HepG2 (cell line): Measurements from ENCODE around the gene CHST11. TPM values are rescaled to one million over a fixed set of nuclear protein-coding genes. Genes with fewer than 3 reads are reported as not detected.

Experiments
- ATAC-seq: fragments of 200-7000 bp; cut with Tn5 transposase; 3 replicates; pipeline ENCODE4 v1.9.1; 2020; ENCODE audit warnings: mild to moderate bottlenecking, moderate library complexity
- BruUV-seq: library from RNA; stranded (reverse); fragments of 400-500 nt; replicated peaks from 2 replicates; lab custom pipeline; 2021; lab: Mats Ljungman, UMichigan
- CTCF ChIA-PET: fragments of 300-600 bp; formaldehyde crosslinking; extraction: SDS; loops from one replicate; lab custom pipeline; 2021; ENCODE audit warnings: low total read pairs, inconsistent platforms, low intra/inter-chr PET ratio; lab: Yijun Ruan, JAX
- POLR2A ChIA-PET: fragments of 350-600 bp; sonication (Branson Sonifier 250); formaldehyde crosslinking; loops from one replicate; lab custom pipeline; 2020; ENCODE audit warnings: antibody characterized with exemption, inconsistent platforms; lab: Yijun Ruan, JAX
- DNase-seq: peaks from one replicate; pipeline ENCODE4 v3.0.0-alpha.2; 2015; ENCODE audit warnings: low spot score
- FAIRE-seq: peaks from 3 replicates; lab custom pipeline; 2011; peaks lifted over from hg19 to GRCh38; lab: Jason Lieb, UNC
- H2AFZ ChIP-seq: one replicate; pipeline ENCODE4 v1.6.1; 2011; ENCODE audit warnings: low read length, inconsistent platforms
- H3K27ac ChIP-seq: fragments of 300-600 bp; 3 replicates; pipeline ENCODE4 v1.8.0; 2011; ENCODE audit warnings: mixed run types, mild to moderate bottlenecking, mixed read lengths, low read length, inconsistent platforms; ENCODE audit not compliant: insufficient read depth; ENCODE audit errors: extremely low read length
- H3K27me3 ChIP-seq, 2 experiments: fragments of 200-600 bp in 1 of 2; 2 replicates in 1 of 2; 3 replicates in 1 of 2; pipeline versions ENCODE4 v1.6.0 to v1.8.0; 2011; ENCODE audit warnings: low read length in 2 of 2, mild to moderate bottlenecking in 2 of 2, moderate library complexity in 2 of 2, inconsistent platforms in 1 of 2; ENCODE audit not compliant: insufficient read depth in 2 of 2, control insufficient read depth in 1 of 2
- H3K36me3 ChIP-seq, 2 experiments: fragments of 200-600 bp in 1 of 2; replicated peaks in 1 of 2; 2 replicates in 1 of 2; 3 replicates in 1 of 2; pipeline versions ENCODE4 v1.5.1 to v1.8.0; 2011; ENCODE audit warnings: low read length in 2 of 2, inconsistent platforms in 1 of 2; ENCODE audit not compliant: insufficient read depth in 2 of 2, control insufficient read depth in 1 of 2
- H3K4me1 ChIP-seq: 2 replicates; pipeline ENCODE4 v1.5.1; 2012; ENCODE audit warnings: low read length, inconsistent platforms; ENCODE audit not compliant: insufficient read depth
- H3K4me2 ChIP-seq: 2 replicates; pipeline ENCODE4 v1.6.0; 2011; ENCODE audit warnings: low read depth, low read length, inconsistent platforms
- H3K4me3 ChIP-seq, 3 experiments: fragments of 200-600 bp in 1 of 3; sonication (generic), shearing (Covaris generic) in 1 of 3; replicated peaks in 1 of 3; 2 replicates each; pipeline ENCODE4 v1.5.1; 2011 to 2016; ENCODE audit warnings: low read length in 3 of 3, inconsistent platforms in 2 of 3, low read depth in 2 of 3, mild to moderate bottlenecking in 2 of 3, control low read depth in 1 of 3, mixed read lengths in 1 of 3; ENCODE audit not compliant: insufficient read depth in 1 of 3
- H3K79me2 ChIP-seq: one replicate; pipeline ENCODE4 v1.6.1; 2011; ENCODE audit warnings: low read length, inconsistent platforms; ENCODE audit not compliant: insufficient read depth
- H3K9ac ChIP-seq: 2 replicates; pipeline ENCODE4 v1.6.0; 2011; ENCODE audit warnings: mild to moderate bottlenecking, low read depth, low read length, inconsistent platforms; ENCODE audit not compliant: insufficient read depth
- H3K9me3 ChIP-seq: 2 replicates; pipeline ENCODE4 v1.5.1; 2012; ENCODE audit warnings: mild to moderate bottlenecking, low read length
- H4K20me1 ChIP-seq: 2 replicates; pipeline ENCODE4 v1.6.0; 2011; ENCODE audit warnings: inconsistent platforms, mild to moderate bottlenecking, low read length, moderate library complexity; ENCODE audit not compliant: insufficient read depth
- HCFC1 ChIP-seq: fragments of 150-350 bp; IDR thresholded peaks from 2 replicates; pipeline ENCODE4 v1.6.1; 2014; ENCODE audit warnings: low read depth, low read length
- MTF1 ChIP-seq: sonication (generic); formaldehyde crosslinking; IDR thresholded peaks from 2 replicates; pipeline ENCODE4 v1.5.0; 2020; ENCODE audit warnings: missing genetic modification reagents
- MXD1 ChIP-seq: sonication (generic); formaldehyde crosslinking; IDR thresholded peaks from 2 replicates; pipeline ENCODE4 v1.4.0; 2020; ENCODE audit warnings: mild to moderate bottlenecking, missing genetic modification reagents
- RAD51 ChIP-seq: fragments of 450-650 bp; IDR thresholded peaks from 2 replicates; pipeline ENCODE4 v1.6.1; 2016; ENCODE audit warnings: borderline replicate concordance
- RFXAP ChIP-seq: sonication (generic); formaldehyde crosslinking; IDR thresholded peaks from 2 replicates; pipeline ENCODE4 v1.4.0; 2020; ENCODE audit warnings: missing genetic modification reagents, borderline replicate concordance
- WGBS: methylation state at CpG from one replicate; pipeline ENCODE4 v1.1.6; 2017; ENCODE audit warnings: low lambda C conversion rate; 5-methylcytosine and 5-hydroxymethylcytosine counted together
- in situ Hi-C: cut with HindIII; loops from 2 replicates; pipeline ENCODE4 v1.10.0; 2017; ENCODE audit warnings: low pct_unique_long_range_greater_than_20kb; ENCODE audit not compliant: extremely low pct_ligation_motif_present
- intact Hi-C: fragments of 100-400 bp; cut with micrococcal nuclease; formaldehyde crosslinking; loops from one replicate; pipeline ENCODE4 v1.10.0; 2022; ENCODE audit not compliant: unreplicated experiment
- polyA plus RNA-seq, 8 experiments: library from polyadenylated mRNA; depleted of rRNA in 3 of 8; stranded (reverse) in 7 of 8; unstranded in 1 of 8; fragments of >200 nt; fragmentation: Illumina TruSeq in 4 of 8; extraction: Trizol in 4 of 8; gene quantifications; 2 replicates each; pipeline versions ENCODE4 v1.2.1 to v1.2.3, GENCODE V29; 2011 to 2016; ENCODE audit warnings: low read depth in 4 of 8, missing spikeins in 1 of 8, mixed read lengths in 1 of 8; ENCODE audit not compliant: insufficient read depth in 1 of 8
- total RNA-seq, 5 experiments: library from RNA; depleted of rRNA; stranded (reverse); fragments of >200 nt; fragmentation: Illumina TruSeq; extraction: Trizol; gene quantifications; 2 replicates each; pipeline ENCODE4 v1.2.3, GENCODE V29; 2016; ENCODE audit warnings: low read depth in 1 of 5
- TF ChIP-seq, protein P1 (sequence below): sonication (generic); formaldehyde crosslinking; IDR thresholded peaks from 2 replicates; pipeline ENCODE4 v1.4.0; 2020; ENCODE audit warnings: missing genetic modification reagents
- TF ChIP-seq, protein P2 (sequence below): sonication (generic); formaldehyde crosslinking; IDR thresholded peaks from 2 replicates; pipeline ENCODE4 v1.4.0; 2020; ENCODE audit warnings: missing genetic modification reagents, borderline replicate concordance
- TF ChIP-seq, protein P3 (sequence below): sonication (generic); formaldehyde crosslinking; IDR thresholded peaks from 2 replicates; pipeline ENCODE4 v1.9.0; 2021; ENCODE audit warnings: missing genetic modification reagents, borderline replicate concordance

CHST11 gene
- total and polyA plus RNA-seq, 2 of the 13 experiments (the other 11 are each of a cell fraction or from before 2014, with no cell fraction given) = 0.15 TPM; not detected in 1

- TF ChIP-seq, protein P1, sequence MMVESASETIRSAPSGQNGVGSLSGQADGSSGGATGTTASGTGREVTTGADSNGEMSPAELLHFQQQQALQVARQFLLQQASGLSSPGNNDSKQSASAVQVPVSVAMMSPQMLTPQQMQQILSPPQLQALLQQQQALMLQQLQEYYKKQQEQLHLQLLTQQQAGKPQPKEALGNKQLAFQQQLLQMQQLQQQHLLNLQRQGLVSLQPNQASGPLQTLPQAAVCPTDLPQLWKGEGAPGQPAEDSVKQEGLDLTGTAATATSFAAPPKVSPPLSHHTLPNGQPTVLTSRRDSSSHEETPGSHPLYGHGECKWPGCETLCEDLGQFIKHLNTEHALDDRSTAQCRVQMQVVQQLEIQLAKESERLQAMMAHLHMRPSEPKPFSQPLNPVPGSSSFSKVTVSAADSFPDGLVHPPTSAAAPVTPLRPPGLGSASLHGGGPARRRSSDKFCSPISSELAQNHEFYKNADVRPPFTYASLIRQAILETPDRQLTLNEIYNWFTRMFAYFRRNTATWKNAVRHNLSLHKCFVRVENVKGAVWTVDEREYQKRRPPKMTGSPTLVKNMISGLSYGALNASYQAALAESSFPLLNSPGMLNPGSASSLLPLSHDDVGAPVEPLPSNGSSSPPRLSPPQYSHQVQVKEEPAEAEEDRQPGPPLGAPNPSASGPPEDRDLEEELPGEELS (CRISPR knock-in tag) = no peak
- TF ChIP-seq HCFC1 (no peak), MXD1 (CRISPR knock-in tag) (no peak), MTF1 (CRISPR knock-in tag) (no peak), RAD51 (no peak), RFXAP (no peak)
- TF ChIP-seq, protein P2, sequence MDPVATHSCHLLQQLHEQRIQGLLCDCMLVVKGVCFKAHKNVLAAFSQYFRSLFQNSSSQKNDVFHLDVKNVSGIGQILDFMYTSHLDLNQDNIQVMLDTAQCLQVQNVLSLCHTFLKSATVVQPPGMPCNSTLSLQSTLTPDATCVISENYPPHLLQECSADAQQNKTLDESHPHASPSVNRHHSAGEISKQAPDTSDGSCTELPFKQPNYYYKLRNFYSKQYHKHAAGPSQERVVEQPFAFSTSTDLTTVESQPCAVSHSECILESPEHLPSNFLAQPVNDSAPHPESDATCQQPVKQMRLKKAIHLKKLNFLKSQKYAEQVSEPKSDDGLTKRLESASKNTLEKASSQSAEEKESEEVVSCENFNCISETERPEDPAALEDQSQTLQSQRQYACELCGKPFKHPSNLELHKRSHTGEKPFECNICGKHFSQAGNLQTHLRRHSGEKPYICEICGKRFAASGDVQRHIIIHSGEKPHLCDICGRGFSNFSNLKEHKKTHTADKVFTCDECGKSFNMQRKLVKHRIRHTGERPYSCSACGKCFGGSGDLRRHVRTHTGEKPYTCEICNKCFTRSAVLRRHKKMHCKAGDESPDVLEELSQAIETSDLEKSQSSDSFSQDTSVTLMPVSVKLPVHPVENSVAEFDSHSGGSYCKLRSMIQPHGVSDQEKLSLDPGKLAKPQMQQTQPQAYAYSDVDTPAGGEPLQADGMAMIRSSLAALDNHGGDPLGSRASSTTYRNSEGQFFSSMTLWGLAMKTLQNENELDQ (CRISPR knock-in tag) = no peak
- TF ChIP-seq, protein P3, sequence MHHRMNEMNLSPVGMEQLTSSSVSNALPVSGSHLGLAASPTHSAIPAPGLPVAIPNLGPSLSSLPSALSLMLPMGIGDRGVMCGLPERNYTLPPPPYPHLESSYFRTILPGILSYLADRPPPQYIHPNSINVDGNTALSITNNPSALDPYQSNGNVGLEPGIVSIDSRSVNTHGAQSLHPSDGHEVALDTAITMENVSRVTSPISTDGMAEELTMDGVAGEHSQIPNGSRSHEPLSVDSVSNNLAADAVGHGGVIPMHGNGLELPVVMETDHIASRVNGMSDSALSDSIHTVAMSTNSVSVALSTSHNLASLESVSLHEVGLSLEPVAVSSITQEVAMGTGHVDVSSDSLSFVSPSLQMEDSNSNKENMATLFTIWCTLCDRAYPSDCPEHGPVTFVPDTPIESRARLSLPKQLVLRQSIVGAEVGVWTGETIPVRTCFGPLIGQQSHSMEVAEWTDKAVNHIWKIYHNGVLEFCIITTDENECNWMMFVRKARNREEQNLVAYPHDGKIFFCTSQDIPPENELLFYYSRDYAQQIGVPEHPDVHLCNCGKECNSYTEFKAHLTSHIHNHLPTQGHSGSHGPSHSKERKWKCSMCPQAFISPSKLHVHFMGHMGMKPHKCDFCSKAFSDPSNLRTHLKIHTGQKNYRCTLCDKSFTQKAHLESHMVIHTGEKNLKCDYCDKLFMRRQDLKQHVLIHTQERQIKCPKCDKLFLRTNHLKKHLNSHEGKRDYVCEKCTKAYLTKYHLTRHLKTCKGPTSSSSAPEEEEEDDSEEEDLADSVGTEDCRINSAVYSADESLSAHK (CRISPR knock-in tag) = no peak
- TF ChIP-seq, all 625 proteins: peak for 0
- Histone ChIP-seq H3K9ac (no peak overlapping the region), H3K4me3 (no peak overlapping the region), H3K79me2 (no peaks in the 10 kb centered on the region), H3K36me3 (no peaks in the 10 kb centered on the region), H3K27me3 (peaks cover 0 to 10% of the 10 kb centered on the region in 2 experiments; a peak in 2 of 5 replicates), H4K20me1 (no peaks in the 10 kb centered on the region), H3K9me3 (no peaks in the 10 kb centered on the region), H2AFZ (no peak overlapping the region), H3K4me1 (no peaks in the 10 kb centered on the region), H3K27ac (no peak overlapping the region), H3K4me2 (no peak overlapping the region)
- intact Hi-C loops = no loop called here
- ChIA-PET POLR2A (no interaction called here), CTCF (no interaction called here)
- no peak for FAIRE-seq
- no peak for DNase-seq
- 39% methylated on average over 3 of the region's 3 CpGs for WGBS
- BruUV-seq = no TSS peak
- no peak for ATAC-seq
- in situ Hi-C loops = no loop called here
Observed at GRCh38 chr12:104464899-104465298, 8.2 kb downstream of the CHST11 start.
